Measurements from ENCODE around the gene RGS3. TPM values are rescaled to one million over a fixed set of nuclear protein-coding genes. Genes with fewer than 3 reads are reported as not detected.

RGS3 gene
- total and polyA plus RNA-seq, 2 of the 13 experiments (the other 11 are each of a cell fraction or from before 2014, with no cell fraction given): 17.1 to 28.8 TPM

DNA sequence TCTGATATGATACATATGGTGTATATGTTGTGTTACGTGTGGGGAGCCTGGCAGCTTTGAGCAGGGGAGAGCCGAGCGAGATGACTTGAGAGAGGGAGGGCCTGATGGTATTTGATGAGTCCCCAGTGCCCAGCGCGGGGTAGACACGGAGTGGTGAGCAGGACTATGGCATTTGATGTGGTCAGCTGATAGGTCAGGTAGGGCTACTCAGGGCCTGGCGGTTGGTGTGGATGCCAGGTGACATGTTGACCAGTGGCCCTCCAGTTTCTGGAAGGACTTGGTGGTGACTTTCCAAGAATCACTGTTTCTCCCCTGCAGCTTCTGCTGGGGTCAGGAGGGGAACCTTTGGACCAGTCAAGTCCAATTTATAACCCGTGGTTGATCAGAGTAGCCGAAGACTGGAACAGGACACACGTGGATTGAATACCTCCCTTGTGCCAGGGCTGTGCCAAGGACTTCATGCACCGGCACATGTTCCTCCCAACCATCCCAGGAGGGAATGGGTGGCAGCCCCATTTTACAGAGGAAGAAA, 148.8 kb downstream of the RGS3 start:
- H3K4me3 ChIP-seq (replicated peaks in 1 of 3; ENCODE audit: insufficient read depth in 1 of 3, low read depth in 2 of 3, low read length in 3 of 3): no peak overlapping the region
- no peak for FAIRE-seq
- WGBS (ENCODE audit: low lambda C conversion rate): 43% methylated on average over 10 of the region's 11 CpGs
- no peaks in the 10 kb centered on the region for H4K20me1 ChIP-seq (ENCODE audit: insufficient read depth, low read length)
- no peaks in the 10 kb centered on the region for H3K36me3 ChIP-seq (replicated peaks in 1 of 2; ENCODE audit: control insufficient read depth in 1 of 2, insufficient read depth in 2 of 2, low read length in 2 of 2)
- CTCF ChIA-PET (ENCODE audit: low intra/inter-chr PET ratio, low total read pairs): no interaction called here
- H3K4me2 ChIP-seq (ENCODE audit: low read depth, low read length): no peak overlapping the region
- H2AFZ ChIP-seq (ENCODE audit: low read length): no peak overlapping the region
- H3K9ac ChIP-seq (ENCODE audit: insufficient read depth, low read depth, low read length): no peak overlapping the region
- TF ChIP-seq ZNF510 (CRISPR knock-in tag; IDR thresholded peaks at IDR 0.05; ENCODE audit: low read depth) (no peak), BCL6 (CRISPR knock-in tag; IDR thresholded peaks at IDR 0.05) (peak; percentile 41; the same call in 1 of the 2 replicates), ZNF629 (CRISPR knock-in tag; conservative IDR thresholded peaks at IDR 0.05) (0 out of 2 replicates have a peak, but pooled peaks have one; percentile 25)
- DNase-seq (ENCODE audit: low spot score): no peak
- ATAC-seq: no peak
- H3K9me3 ChIP-seq (ENCODE audit: low read length): no peaks in the 10 kb centered on the region
- BruUV-seq (replicated peaks): no TSS peak
- H3K27me3 ChIP-seq (ENCODE audit: control insufficient read depth in 1 of 2, insufficient read depth in 2 of 2, low read length in 2 of 2): peaks cover 0 to 6% of the 10 kb centered on the region in 2 experiments; a peak in 1 of 5 replicates
- intact Hi-C loops (cut with micrococcal nuclease; ENCODE audit: unreplicated experiment) (no loop called here), in situ Hi-C loops (cut with HindIII; ENCODE audit: extremely low pct_ligation_motif_present, low pct_unique_long_range_greater_than_20kb) (no loop called here)
- POLR2A ChIA-PET: interaction anchor here (0.8 kb wide), 1 partner anchor 38 kb away, joined by 3 read pairs; no protein-coding TSS in a partner anchor
- H3K27ac ChIP-seq (ENCODE audit: extremely low read length, insufficient read depth, low read length): no peak overlapping the region
- no peaks in the 10 kb centered on the region for H3K79me2 ChIP-seq (ENCODE audit: insufficient read depth, low read length)
- peaks cover 93% of the 10 kb centered on the region for H3K4me1 ChIP-seq (ENCODE audit: insufficient read depth, low read length)

DNA sequence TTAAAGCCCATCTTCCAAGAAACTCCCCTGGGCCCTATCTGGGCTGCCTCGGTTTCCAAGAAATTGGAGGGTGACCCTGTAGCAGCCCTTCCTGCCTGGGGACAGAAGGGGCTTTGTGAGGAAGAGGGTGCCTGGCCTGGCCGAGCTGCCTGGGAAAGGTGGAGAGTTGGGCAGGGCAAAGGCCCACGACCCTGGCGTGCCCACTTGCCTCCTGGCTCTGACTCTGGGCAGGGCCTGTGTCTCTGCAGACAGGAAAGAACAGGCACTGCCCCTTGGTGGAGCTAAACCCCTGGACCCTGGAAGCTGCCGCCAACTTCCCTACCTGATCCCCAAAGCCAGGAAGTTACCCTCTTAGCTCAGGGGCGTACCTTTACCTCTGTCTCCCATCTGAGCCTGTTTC, 149.3 kb downstream of the RGS3 start:
- intact Hi-C loops (cut with micrococcal nuclease; ENCODE audit: unreplicated experiment): no loop called here
- BruUV-seq (replicated peaks): no TSS peak
- no peak overlapping the region for H3K9ac ChIP-seq (ENCODE audit: insufficient read depth, low read depth, low read length)
- H3K36me3 ChIP-seq (replicated peaks in 1 of 2; ENCODE audit: control insufficient read depth in 1 of 2, insufficient read depth in 2 of 2, low read length in 2 of 2): no peaks in the 10 kb centered on the region
- ATAC-seq (no peak), FAIRE-seq (no peak), DNase-seq (ENCODE audit: low spot score) (no peak)
- TF ChIP-seq, protein P1, sequence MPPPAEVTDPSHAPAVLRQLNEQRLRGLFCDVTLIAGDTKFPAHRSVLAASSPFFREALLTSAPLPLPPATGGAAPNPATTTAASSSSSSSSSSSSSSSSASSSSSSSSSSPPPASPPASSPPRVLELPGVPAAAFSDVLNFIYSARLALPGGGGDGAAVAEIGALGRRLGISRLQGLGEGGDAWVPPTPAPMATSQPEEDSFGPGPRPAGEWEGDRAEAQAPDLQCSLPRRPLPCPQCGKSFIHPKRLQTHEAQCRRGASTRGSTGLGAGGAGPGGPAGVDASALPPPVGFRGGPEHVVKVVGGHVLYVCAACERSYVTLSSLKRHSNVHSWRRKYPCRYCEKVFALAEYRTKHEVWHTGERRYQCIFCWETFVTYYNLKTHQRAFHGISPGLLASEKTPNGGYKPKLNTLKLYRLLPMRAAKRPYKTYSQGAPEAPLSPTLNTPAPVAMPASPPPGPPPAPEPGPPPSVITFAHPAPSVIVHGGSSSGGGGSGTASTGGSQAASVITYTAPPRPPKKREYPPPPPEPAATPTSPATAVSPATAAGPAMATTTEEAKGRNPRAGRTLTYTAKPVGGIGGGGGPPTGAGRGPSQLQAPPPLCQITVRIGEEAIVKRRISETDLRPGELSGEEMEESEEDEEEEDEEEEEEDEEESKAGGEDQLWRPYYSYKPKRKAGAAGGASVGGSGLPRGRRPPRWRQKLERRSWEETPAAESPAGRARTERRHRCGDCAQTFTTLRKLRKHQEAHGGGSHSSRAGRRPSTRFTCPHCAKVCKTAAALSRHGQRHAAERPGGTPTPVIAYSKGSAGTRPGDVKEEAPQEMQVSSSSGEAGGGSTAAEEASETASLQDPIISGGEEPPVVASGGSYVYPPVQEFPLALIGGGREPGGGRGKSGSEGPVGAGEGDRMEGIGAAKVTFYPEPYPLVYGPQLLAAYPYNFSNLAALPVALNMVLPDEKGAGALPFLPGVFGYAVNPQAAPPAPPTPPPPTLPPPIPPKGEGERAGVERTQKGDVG (CRISPR knock-in tag; IDR thresholded peaks at IDR 0.05; ENCODE audit: borderline replicate concordance): no peak
- TF ChIP-seq, protein P2, sequence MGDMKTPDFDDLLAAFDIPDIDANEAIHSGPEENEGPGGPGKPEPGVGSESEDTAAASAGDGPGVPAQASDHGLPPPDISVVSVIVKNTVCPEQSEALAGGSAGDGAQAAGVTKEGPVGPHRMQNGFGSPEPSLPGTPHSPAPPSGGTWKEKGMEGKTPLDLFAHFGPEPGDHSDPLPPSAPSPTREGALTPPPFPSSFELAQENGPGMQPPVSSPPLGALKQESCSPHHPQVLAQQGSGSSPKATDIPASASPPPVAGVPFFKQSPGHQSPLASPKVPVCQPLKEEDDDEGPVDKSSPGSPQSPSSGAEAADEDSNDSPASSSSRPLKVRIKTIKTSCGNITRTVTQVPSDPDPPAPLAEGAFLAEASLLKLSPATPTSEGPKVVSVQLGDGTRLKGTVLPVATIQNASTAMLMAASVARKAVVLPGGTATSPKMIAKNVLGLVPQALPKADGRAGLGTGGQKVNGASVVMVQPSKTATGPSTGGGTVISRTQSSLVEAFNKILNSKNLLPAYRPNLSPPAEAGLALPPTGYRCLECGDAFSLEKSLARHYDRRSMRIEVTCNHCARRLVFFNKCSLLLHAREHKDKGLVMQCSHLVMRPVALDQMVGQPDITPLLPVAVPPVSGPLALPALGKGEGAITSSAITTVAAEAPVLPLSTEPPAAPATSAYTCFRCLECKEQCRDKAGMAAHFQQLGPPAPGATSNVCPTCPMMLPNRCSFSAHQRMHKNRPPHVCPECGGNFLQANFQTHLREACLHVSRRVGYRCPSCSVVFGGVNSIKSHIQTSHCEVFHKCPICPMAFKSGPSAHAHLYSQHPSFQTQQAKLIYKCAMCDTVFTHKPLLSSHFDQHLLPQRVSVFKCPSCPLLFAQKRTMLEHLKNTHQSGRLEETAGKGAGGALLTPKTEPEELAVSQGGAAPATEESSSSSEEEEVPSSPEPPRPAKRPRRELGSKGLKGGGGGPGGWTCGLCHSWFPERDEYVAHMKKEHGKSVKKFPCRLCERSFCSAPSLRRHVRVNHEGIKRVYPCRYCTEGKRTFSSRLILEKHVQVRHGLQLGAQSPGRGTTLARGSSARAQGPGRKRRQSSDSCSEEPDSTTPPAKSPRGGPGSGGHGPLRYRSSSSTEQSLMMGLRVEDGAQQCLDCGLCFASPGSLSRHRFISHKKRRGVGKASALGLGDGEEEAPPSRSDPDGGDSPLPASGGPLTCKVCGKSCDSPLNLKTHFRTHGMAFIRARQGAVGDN (CRISPR knock-in tag; IDR thresholded peaks at IDR 0.05): peak; percentile 16; the same call in 1 of the 2 replicates
- no peak overlapping the region for H3K27ac ChIP-seq (ENCODE audit: extremely low read length, insufficient read depth, low read length)
- H3K4me1 ChIP-seq (ENCODE audit: insufficient read depth, low read length): peaks cover 94% of the 10 kb centered on the region
- H3K4me3 ChIP-seq (replicated peaks in 1 of 3; ENCODE audit: insufficient read depth in 1 of 3, low read depth in 2 of 3, low read length in 3 of 3): no peak overlapping the region
- H3K27me3 ChIP-seq (ENCODE audit: control insufficient read depth in 1 of 2, insufficient read depth in 2 of 2, low read length in 2 of 2): peaks cover 0 to 6% of the 10 kb centered on the region in 2 experiments; a peak in 1 of 5 replicates
- in situ Hi-C loops (cut with HindIII; ENCODE audit: extremely low pct_ligation_motif_present, low pct_unique_long_range_greater_than_20kb): no loop called here
- H3K9me3 ChIP-seq (ENCODE audit: low read length): no peaks in the 10 kb centered on the region
- ChIA-PET POLR2A (interaction anchor here (0.8 kb wide), 1 partner anchor 38 kb away, joined by 3 read pairs; no protein-coding TSS in a partner anchor), CTCF (ENCODE audit: low intra/inter-chr PET ratio, low total read pairs) (no interaction called here)
- WGBS (ENCODE audit: low lambda C conversion rate): 58% methylated on average over 5 of the region's 6 CpGs
- no peaks in the 10 kb centered on the region for H4K20me1 ChIP-seq (ENCODE audit: insufficient read depth, low read length)
- no peaks in the 10 kb centered on the region for H3K79me2 ChIP-seq (ENCODE audit: insufficient read depth, low read length)
- no peak overlapping the region for H3K4me2 ChIP-seq (ENCODE audit: low read depth, low read length)
- H2AFZ ChIP-seq (ENCODE audit: low read length): no peak overlapping the region
